Esophagus muscularis mucosa (tissue), 4 donors: ENCODE data around the gene ACP4. TPM values are rescaled to one million over a fixed set of nuclear protein-coding genes. Genes with fewer than 3 reads are reported as not detected.
"Not testable (repeated sequence)": the region's sequence is repeated elsewhere in the genome, so short reads cannot be mapped to it uniquely, and the experiment has no call there.

ENCODE experiments used
- DNase-seq: peaks from one replicate; pipeline ENCODE4 v3.0.0-alpha.2; 2017; ENCODE audit errors: extremely low spot score
- H3K27ac ChIP-seq, 4 donors: fragments of 200-600 bp; sonication (generic); replicated peaks in 1 of 4; 1 replicate in 3 of 4; 2 replicates in 1 of 4; pipeline ENCODE4 v1.5.1; 2016 to 2019; ENCODE audit warnings: mild to moderate bottlenecking in 1 of 4
- H3K27me3 ChIP-seq, 4 donors: fragments of 200-600 bp; sonication (generic); one replicate each; pipeline versions ENCODE4 v1.5.1 to v1.6.0; 2016 to 2019
- H3K36me3 ChIP-seq, 4 donors: fragments of 200-600 bp; sonication (generic); one replicate each; pipeline ENCODE4 v1.5.1; 2016 to 2019
- H3K4me1 ChIP-seq, 4 donors: fragments of 200-600 bp; sonication (generic); one replicate each; pipeline ENCODE4 v1.5.1; 2016 to 2019
- H3K4me3 ChIP-seq, 4 donors: fragments of 200-600 bp; sonication (generic); 1 replicate in 2 of 4; 2 replicates in 2 of 4; pipeline ENCODE4 v1.5.1; 2016 to 2019; ENCODE audit warnings: mild to moderate bottlenecking in 4 of 4, moderate library complexity in 1 of 4
- H3K9me3 ChIP-seq, 4 donors: fragments of 200-600 bp; sonication (generic); 1 replicate in 3 of 4; 2 replicates in 1 of 4; pipeline ENCODE4 v1.5.1; 2016 to 2019
- EP300 ChIP-seq: sonication (generic); formaldehyde crosslinking; IDR thresholded peaks from one replicate; pipeline ENCODE4 v1.6.1; 2017; ENCODE audit warnings: antibody characterized with exemption
- POLR2A ChIP-seq: fragments of 450-650 bp; IDR thresholded peaks from one replicate; pipeline ENCODE4 v1.6.1; 2017; ENCODE audit warnings: antibody characterized with exemption, moderate library complexity, mild to moderate bottlenecking, low read depth
- POLR2AphosphoS5 ChIP-seq, 2 donors: sonication (generic); formaldehyde crosslinking; IDR thresholded peaks; one replicate each; pipeline ENCODE4 v1.6.1; 2017; ENCODE audit warnings: antibody characterized with exemption in 2 of 2
- WGBS: methylation state at CpG from one replicate; pipeline ENCODE4 v1.1.5; 2018; 5-methylcytosine and 5-hydroxymethylcytosine counted together
- intact Hi-C: fragments of 100-400 bp; cut with DNase I; formaldehyde crosslinking; loops from one replicate; pipeline ENCODE4 v1.15.1; 2023
- total RNA-seq, 4 donors: library from RNA; depleted of rRNA; stranded (reverse); fragments of >200 nt; gene quantifications; one replicate each; pipeline versions ENCODE4 v1.1.0 to v1.2.1, GENCODE V29; 2016
- TF ChIP-seq, protein P1 (sequence below), 3 experiments: fragments of 200-600 bp in 2 of 3; fragments of 450-650 bp in 1 of 3; sonication (generic) in 2 of 3; IDR thresholded peaks; one replicate each; pipeline ENCODE4 v1.5.1; 2017 to 2019; ENCODE audit warnings: antibody characterized with exemption in 3 of 3, mild to moderate bottlenecking in 2 of 3, moderate library complexity in 1 of 3

ACP4 gene
- total RNA-seq, 4 donors from 2014 or later, result not detected

DNA sequence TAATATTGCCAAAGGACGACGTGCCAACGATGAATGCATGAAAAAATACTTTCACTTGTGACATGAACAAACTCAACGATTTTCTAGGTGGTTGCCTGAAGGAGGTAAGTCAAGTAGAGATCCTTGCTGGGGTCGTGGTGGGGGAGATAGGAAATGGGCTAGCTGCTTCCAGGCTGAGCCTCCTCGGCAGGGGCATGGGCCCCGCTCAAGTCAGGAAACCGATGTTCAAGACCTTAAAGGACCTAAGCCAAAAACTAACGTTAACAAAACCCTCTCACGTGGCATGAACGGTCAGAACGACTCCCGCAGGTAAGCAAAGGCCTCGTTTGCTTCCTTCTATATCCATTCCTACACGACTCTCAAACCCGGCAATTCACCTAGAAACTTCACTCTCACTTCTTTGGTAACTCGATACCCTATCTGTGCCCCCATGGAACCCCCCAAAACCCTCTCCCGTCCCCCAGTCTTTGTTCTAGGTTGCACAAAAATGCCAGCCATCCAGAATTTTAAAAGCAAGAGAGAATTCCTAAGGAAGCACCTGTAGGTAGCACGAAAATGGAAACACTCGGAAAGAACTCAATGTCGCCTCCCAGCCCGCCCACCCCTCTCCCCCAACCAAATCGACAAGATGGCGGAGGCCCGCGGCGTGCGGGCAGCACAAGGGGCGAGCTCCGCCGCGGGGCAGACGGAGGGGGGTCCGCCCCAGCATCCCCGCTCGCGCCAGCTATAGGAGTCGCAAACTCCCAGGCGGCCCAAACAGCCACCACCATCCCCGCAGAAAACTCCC, 13.6 kb downstream of the ACP4 start:
- Histone ChIP-seq H3K4me1 (peaks cover 16 to 30% (median 27%) of the 10 kb centered on the region in 4 donors), H3K27me3 (no peaks in the 10 kb centered on the region), H3K27ac (peak overlapping the region; percentile 90 to 95 (median 94)), H3K9me3 (no peaks in the 10 kb centered on the region), H3K4me3 (peak overlapping the region; percentile 68 to 97 (median 86)), H3K36me3 (peaks cover 6 to 33% (median 29%) of the 10 kb centered on the region in 4 donors)
- intact Hi-C loops, result no loop called here
- no peak for TF ChIP-seq POLR2AphosphoS5 (IDR thresholded peaks at IDR 0.05)
- no peak for TF ChIP-seq POLR2A
- TF ChIP-seq EP300, result no peak
- TF ChIP-seq, protein P1, sequence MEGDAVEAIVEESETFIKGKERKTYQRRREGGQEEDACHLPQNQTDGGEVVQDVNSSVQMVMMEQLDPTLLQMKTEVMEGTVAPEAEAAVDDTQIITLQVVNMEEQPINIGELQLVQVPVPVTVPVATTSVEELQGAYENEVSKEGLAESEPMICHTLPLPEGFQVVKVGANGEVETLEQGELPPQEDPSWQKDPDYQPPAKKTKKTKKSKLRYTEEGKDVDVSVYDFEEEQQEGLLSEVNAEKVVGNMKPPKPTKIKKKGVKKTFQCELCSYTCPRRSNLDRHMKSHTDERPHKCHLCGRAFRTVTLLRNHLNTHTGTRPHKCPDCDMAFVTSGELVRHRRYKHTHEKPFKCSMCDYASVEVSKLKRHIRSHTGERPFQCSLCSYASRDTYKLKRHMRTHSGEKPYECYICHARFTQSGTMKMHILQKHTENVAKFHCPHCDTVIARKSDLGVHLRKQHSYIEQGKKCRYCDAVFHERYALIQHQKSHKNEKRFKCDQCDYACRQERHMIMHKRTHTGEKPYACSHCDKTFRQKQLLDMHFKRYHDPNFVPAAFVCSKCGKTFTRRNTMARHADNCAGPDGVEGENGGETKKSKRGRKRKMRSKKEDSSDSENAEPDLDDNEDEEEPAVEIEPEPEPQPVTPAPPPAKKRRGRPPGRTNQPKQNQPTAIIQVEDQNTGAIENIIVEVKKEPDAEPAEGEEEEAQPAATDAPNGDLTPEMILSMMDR (IDR thresholded peaks at IDR 0.05), result no peak
- under 1% methylated on average over 22 of the region's 40 CpGs for WGBS
- DNase-seq, result no peak

GRCh38 chr19:50804420-50805272, 14.4 kb downstream of the ACP4 start:
- WGBS, result under 1% methylated on average over 38 of the region's 62 CpGs
- H3K4me3 ChIP-seq, result peak overlapping the region; percentile 68 to 97 (median 86)
- no peaks in the 10 kb centered on the region for H3K27me3 ChIP-seq
- peak overlapping the region; percentile 90 to 95 (median 94) for H3K27ac ChIP-seq
- peaks cover 6 to 25% (median 21%) of the 10 kb centered on the region in 4 donors for H3K36me3 ChIP-seq
- intact Hi-C loops, result loop anchor here (5.0 kb wide), 1 partner anchor 77 kb away; no protein-coding TSS in a partner anchor
- TF ChIP-seq POLR2AphosphoS5 (IDR thresholded peaks at IDR 0.05) (peak; percentile 76 to 77), POLR2A (no peak)
- TF ChIP-seq, protein P1 (IDR thresholded peaks at IDR 0.05), result peak in 1 of 3 experiments; percentile 8
- DNase-seq, result peak; percentile 99
- H3K9me3 ChIP-seq, result no peaks in the 10 kb centered on the region
- peaks cover 16 to 30% (median 27%) of the 10 kb centered on the region in 4 donors for H3K4me1 ChIP-seq

DNA sequence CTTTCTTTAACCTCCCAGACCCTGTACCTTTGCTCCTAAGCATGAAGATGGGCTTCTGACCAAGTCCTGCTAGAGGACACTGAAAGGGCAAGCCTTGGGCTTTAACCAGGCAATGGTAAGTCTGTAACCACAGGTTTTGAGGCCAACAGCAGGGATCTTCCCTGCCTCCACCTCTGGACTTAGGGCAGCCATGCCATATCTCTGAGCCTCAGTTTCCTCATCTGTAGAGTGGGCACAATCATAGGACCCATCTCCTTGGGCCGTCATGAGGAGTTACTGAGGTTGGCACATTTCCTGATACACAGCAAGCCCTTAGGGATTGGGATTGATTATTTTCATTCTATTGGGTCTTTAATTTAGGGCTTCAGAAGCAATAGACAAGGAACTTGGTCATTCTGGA, 18.6 kb downstream of the ACP4 start:
- TF ChIP-seq POLR2AphosphoS5 (IDR thresholded peaks at IDR 0.05), result no peak
- TF ChIP-seq EP300, result no peak
- no peaks in the 10 kb centered on the region for H3K9me3 ChIP-seq
- H3K4me3 ChIP-seq, result no peak overlapping the region
- H3K4me1 ChIP-seq, result peaks cover 3 to 12% (median 10%) of the 10 kb centered on the region in 4 donors
- intact Hi-C loops, result loop anchor here (5.0 kb wide), 1 partner anchor 82 kb away; no protein-coding TSS in a partner anchor
- no peaks in the 10 kb centered on the region for H3K36me3 ChIP-seq
- H3K27me3 ChIP-seq, result peaks cover 0 to 22% (median 0%) of the 10 kb centered on the region in 4 donors
- 40% methylated on average over 1 of the region's 1 CpG for WGBS
- DNase-seq, result no peak
- no peak overlapping the region for H3K27ac ChIP-seq

GRCh38 chr19:50811622-50812238, 21.5 kb downstream of the ACP4 start:
- H3K4me3 ChIP-seq, H3K4me1 ChIP-seq, H3K36me3 ChIP-seq, H3K9me3 ChIP-seq, intact Hi-C loops, DNase-seq, H3K27ac ChIP-seq: not testable (repeated sequence)
- WGBS, result 40% methylated on average over 1 of the region's 3 CpGs
- peaks cover 0 to 48% (median 0%) of the 10 kb centered on the region in 4 donors for H3K27me3 ChIP-seq

- intact Hi-C loops, result no loop called here
- TF ChIP-seq EP300 (no peak), POLR2A (no peak), POLR2AphosphoS5 (IDR thresholded peaks at IDR 0.05) (no peak)
- TF ChIP-seq, protein P1 (IDR thresholded peaks at IDR 0.05), result no peak
- H3K27me3 ChIP-seq, result peaks cover 0 to 55% (median 0%) of the 10 kb centered on the region in 4 donors
- DNase-seq, result no peak
- no peaks in the 10 kb centered on the region for H3K36me3 ChIP-seq
- WGBS, result 72% methylated on average over 3 of the region's 3 CpGs
- H3K27ac ChIP-seq, result no peak overlapping the region
- H3K9me3 ChIP-seq, result peaks cover 0 to 6% (median 0%) of the 10 kb centered on the region in 4 donors
- no peak overlapping the region for H3K4me3 ChIP-seq
- H3K4me1 ChIP-seq, result no peaks in the 10 kb centered on the region
Measured at GRCh38 chr19:50812474-50812873, 22.3 kb downstream of the ACP4 start.
